ENCODE data around the gene PPM1F.

Gene PPM1F

GRCh38 chr22:21948824-21949568, 3.7 kb downstream of the PPM1F start:
- CTCF ChIA-PET, result interaction anchor here (0.8 to 20.0 kb wide), 12 partner anchors 8 to 251 kb away, joined by 3 to 268 read pairs (median 3); no protein-coding TSS in a partner anchor
- POLR2A ChIA-PET, result no interaction called here

DNA sequence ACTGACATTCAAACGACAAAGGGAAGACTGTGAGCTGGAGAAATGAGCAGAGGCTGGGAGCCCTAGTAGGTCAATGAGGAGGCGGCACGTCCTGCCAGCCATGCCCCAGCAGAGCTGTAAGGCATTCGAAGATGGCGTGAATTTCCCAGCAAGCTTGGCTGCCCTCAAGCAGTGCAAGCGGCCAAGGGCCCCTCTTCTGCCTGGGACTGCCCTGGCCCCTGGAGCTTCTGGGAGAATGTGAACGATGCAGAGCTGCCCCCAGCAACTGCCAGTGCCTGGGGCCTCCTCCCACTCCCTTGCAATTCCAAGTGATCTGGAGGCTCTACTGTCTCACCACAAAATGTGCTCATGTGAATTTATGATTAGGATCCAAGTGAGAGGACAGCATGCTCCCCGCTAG, 4.3 kb downstream of the PPM1F start:
- TF ChIP-seq, protein P1, sequence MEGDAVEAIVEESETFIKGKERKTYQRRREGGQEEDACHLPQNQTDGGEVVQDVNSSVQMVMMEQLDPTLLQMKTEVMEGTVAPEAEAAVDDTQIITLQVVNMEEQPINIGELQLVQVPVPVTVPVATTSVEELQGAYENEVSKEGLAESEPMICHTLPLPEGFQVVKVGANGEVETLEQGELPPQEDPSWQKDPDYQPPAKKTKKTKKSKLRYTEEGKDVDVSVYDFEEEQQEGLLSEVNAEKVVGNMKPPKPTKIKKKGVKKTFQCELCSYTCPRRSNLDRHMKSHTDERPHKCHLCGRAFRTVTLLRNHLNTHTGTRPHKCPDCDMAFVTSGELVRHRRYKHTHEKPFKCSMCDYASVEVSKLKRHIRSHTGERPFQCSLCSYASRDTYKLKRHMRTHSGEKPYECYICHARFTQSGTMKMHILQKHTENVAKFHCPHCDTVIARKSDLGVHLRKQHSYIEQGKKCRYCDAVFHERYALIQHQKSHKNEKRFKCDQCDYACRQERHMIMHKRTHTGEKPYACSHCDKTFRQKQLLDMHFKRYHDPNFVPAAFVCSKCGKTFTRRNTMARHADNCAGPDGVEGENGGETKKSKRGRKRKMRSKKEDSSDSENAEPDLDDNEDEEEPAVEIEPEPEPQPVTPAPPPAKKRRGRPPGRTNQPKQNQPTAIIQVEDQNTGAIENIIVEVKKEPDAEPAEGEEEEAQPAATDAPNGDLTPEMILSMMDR (IDR thresholded peaks at IDR 0.05; ENCODE audit: insufficient read depth, low read length, missing control alignments), result no peak
- no peak overlapping the region for H3K4me3 ChIP-seq (ENCODE audit: low read depth, low read length)
- DNase-seq (ENCODE audit: low read depth, low spot score), result no peak
- ChIA-PET POLR2A (no interaction called here), CTCF (interaction anchor here (0.6 to 20.0 kb wide), 8 partner anchors 11 to 916 kb away, joined by 3 to 268 read pairs (median 3); partner anchors contain the start of gene SLC7A4)

More at GRCh38 chr22:21948824-21949568, 3.7 kb downstream of the PPM1F start:
- H3K4me3 ChIP-seq (ENCODE audit: low read depth, low read length), result no peak overlapping the region
- TF ChIP-seq, protein P1 (IDR thresholded peaks at IDR 0.05; ENCODE audit: insufficient read depth, low read length, missing control alignments), result no peak
- no peak for DNase-seq (ENCODE audit: low read depth, low spot score)

- no peak overlapping the region for H3K4me3 ChIP-seq (ENCODE audit: low read depth, low read length)
- ChIA-PET CTCF (interaction anchor here (0.6 to 20.0 kb wide), 7 partner anchors 10 to 242 kb away, joined by 3 to 268 read pairs (median 3); no protein-coding TSS in a partner anchor), POLR2A (no interaction called here)
- TF ChIP-seq, protein P1 (IDR thresholded peaks at IDR 0.05; ENCODE audit: insufficient read depth, low read length, missing control alignments), result peak; percentile 59
- DNase-seq (ENCODE audit: low read depth, low spot score), result no peak
Measured at GRCh38 chr22:21947040-21948014, 5.3 kb downstream of the PPM1F start.

DNA sequence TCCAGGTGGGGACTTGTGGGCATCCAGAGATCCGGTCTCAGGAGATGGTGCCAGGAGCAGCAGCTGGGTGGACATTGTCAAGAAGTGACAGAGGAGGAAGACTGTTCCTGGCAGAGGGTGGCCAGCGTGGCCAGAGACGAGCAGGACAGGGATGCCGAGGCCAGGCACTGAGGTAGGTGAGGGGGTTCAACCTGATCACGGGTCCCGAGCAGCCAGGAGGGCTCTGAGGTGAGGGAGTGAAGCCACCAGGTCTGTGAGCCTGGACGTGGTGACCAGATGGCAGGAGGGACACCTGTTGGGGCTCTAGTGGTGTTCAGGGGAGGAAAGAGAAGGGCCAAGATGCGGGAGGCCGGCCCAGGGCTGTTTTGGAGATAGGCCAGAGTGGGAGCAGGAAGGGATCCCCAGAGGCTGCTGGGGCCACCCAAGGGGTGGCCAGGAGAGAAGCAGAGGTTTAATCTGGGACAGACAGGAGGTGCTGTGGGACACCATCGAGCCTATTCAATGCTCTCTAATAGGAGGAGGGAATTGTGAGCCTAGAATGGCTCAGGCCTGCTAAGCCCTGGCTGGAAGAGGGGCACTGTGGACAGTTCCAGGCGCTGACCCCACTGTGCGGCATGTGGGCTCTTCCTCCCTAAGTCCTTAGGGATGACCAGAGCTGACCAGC, 6.3 kb downstream of the PPM1F start:
- TF ChIP-seq, protein P1 (IDR thresholded peaks at IDR 0.05; ENCODE audit: insufficient read depth, low read length, missing control alignments), result no peak
- no peak overlapping the region for H3K4me3 ChIP-seq (ENCODE audit: low read depth, low read length)
- ChIA-PET CTCF (interaction anchor here (0.9 to 20.0 kb wide), 3 partner anchors 8 to 233 kb away, joined by 3 to 268 read pairs (median 33); no protein-coding TSS in a partner anchor), POLR2A (no interaction called here)
- DNase-seq (ENCODE audit: low read depth, low spot score), result no peak

- ChIA-PET POLR2A (no interaction called here), CTCF (interaction anchor here (0.9 to 20.0 kb wide), 3 partner anchors 8 to 233 kb away, joined by 3 to 268 read pairs (median 33); no protein-coding TSS in a partner anchor)
- TF ChIP-seq, protein P1 (IDR thresholded peaks at IDR 0.05; ENCODE audit: insufficient read depth, low read length, missing control alignments), result no peak
- DNase-seq (ENCODE audit: low read depth, low spot score), result no peak
- H3K4me3 ChIP-seq (ENCODE audit: low read depth, low read length), result no peak overlapping the region
Measured at GRCh38 chr22:21945453-21946261, 7.0 kb downstream of the PPM1F start.
